HG02759 (cell line): Measurements from ENCODE around the gene PANK4.

Experiments used
- ATAC-seq: cut with Tn5 transposase; IDR thresholded peaks from one replicate; pipeline ENCODE4 v1.9.1; 2021; ENCODE audit warnings: mild to moderate bottlenecking, moderate library complexity; ENCODE audit not compliant: unreplicated experiment

PANK4 gene

GRCh38 chr1:2515763-2516080 is 10.7 kb downstream of the PANK4 start:
- ATAC-seq, result no peak

- no peak for ATAC-seq
Measured at GRCh38 chr1:2514863-2515762, 11.3 kb downstream of the PANK4 start.

DNA sequence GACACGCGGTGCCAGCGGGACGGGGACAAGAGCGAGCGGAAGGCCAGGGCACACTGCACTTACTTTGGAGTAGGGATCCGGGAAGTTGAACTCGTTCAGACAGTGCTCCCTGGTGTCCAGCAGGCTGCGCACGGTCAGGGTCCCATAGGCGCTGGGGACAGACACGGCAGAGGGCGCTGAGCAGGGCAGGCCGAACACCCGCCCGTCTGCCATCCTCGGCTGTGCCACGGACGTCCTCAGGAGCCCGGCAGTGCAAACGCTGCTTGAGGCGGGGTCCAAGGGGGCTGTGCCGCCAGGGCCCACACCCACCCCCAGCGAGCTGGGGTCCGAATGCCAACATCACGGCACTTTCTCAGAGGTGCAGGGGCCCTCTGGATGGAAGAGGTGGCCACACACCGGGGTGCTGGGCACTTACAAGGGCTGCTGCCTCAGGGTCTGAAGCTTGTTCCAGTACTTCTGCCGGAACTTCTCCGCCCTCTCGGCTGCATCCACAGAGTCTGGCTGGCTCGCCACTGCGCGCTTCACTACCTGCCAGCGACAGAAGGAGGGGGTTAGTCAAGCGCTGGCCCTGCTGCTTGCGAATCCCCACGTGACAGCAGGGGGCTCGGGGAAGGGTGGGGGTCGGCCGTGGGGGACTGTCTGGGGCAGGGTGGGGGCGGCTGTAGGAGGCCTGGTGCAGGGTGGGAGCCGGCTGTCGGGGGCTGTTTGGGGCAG is 12.3 kb downstream of the PANK4 start:
- ATAC-seq, result no peak

DNA sequence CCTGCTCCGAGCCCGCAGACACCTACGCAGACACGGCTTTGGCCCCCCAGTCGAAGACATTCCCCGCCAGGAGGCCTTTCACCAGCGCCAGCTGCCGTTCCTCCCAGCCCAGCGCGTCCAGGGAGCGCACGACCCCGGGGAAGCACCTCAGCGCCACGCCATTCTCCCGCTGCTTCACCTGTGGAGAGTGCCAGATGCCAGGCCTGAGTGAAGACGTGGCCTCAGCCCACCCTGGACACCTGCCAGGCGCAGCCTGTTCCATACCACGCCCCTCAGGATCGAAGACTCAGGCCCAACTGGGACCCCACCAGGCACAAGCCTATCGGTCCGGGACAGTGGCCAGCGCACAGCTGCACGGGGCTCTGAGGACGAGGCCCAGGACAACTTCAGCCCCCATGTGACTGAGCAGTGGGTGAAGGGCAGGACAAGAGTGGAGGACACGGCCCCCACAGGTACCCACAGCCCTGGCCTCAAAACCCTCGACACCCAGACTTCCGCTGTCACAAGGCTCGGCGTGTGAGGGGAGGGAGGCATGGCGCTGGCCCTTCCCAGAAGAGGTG is 13.5 kb downstream of the PANK4 start:
- ATAC-seq, result no peak

- no peak for ATAC-seq
Measured at GRCh38 chr1:2510366-2511155, 15.8 kb downstream of the PANK4 start.

DNA sequence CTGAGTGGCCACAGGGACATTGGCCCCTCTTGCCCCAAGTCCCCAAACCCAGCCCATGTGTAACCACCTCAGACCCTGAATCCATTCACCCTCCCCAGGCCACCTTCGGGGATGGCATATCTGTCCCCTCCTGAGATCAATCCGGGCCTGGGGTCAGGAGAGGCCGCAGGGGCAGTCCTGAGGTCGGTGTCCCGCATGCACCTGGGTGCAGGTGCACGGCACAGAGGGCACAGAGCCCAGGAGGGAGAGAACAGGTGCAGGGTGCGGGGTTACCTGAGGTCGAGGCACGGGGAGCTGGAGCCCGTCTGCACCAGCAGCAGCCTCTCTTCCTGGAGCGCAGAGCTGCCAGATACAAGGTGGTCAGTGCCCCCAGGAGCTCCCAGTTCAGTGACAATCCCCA is 16.8 kb downstream of the PANK4 start:
- ATAC-seq, result no peak

DNA sequence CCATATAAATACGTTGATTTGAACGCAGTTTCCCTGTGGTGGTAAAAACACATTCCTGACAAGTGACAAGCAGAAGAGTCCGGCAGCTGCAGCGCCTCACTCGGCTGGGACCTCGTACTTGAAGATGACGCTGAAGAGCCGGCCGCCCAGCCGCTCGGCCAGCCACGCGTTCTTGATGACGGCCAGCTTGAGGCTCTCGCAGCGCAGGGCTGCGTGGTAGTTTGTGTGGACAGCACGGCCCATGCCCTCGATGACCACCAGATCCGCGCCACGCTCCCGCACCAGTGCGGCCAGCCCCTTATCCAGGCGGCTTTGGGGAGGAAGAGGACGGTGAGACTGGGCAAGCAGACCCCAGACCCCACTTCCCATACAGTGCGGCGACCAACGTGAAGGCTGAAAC is 17.6 kb downstream of the PANK4 start:
- ATAC-seq, result no peak

DNA sequence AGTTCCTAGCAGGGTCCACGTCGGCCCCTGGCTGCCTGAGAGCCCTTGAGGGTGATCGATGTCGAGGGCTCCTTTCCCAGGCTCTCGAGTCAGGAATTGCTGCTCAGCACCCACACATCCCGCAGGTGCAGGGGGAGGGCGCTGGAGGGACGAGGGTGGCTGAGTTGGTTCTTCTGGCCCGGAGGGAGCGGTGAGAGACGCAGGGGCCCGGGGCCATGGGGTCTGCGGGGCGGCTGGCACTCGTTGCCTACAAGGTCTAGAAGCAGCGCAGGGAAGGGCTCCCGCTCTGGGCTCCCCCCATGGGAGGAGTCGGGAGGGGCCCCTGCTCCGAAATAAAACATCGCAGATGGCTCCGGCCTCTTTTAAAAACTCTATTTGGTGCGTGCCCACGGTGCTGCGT is 18.2 kb downstream of the PANK4 start:
- no peak for ATAC-seq

GRCh38 chr1:2507744-2508155 is 18.6 kb downstream of the PANK4 start:
- ATAC-seq, result no peak

GRCh38 chr1:2506901-2507565 is 19.4 kb downstream of the PANK4 start:
- no peak for ATAC-seq

DNA sequence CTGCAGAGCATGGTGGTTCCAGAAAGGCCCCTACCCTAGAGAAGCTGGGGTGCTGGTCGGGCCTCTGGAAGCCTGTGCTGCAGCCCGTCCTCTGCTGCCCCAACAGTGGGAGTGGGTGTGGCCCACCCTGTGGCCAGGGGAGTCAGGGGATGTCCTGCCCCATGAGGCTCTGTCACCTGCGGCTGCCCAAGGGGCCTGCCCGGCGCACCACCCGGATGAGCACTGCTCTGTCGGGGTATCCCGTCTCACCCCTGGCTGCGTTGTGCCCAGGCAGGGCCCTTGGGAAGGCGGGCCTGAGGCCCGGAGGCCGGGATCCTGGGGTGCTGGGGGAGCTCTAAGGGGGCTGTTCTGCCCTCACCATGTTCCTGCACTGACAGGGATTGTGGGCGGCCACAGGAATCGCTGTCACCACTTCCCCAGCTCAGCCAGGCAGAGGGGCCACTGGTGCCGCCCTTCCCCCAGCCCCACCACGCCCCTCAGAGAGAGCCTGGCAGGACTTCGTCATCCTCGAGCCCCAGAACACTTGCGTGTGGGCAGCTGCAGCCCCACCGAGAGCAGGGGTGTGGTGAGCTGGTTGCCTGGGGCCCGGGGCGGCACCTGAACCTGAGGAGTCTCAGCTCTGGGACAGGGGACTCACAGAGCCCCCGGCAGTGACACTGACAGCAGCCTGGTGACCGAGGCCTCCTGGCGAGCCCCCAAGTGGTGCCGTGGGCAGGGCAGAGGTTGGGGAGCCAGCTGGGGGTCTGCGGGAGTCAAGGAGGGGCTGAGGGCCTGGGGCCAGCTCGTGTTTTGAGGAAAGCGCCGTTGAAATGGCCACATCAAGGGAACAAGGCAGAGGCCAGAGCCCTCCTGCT is 20.2 kb downstream of the PANK4 start:
- no peak for ATAC-seq

GRCh38 chr1:2505461-2505994 is 20.9 kb downstream of the PANK4 start:
- ATAC-seq, result no peak

GRCh38 chr1:2504949-2505272 is 21.5 kb downstream of the PANK4 start:
- ATAC-seq, result no peak

GRCh38 chr1:2504225-2504948 is 22.0 kb downstream of the PANK4 start:
- ATAC-seq, result no peak

GRCh38 chr1:2503554-2504224 is 22.7 kb downstream of the PANK4 start:
- ATAC-seq, result no peak

GRCh38 chr1:2502661-2503553 is 23.5 kb downstream of the PANK4 start:
- no peak for ATAC-seq

GRCh38 chr1:2502210-2502609 is 24.2 kb downstream of the PANK4 start:
- ATAC-seq, result no peak

- ATAC-seq, result no peak
Measured at GRCh38 chr1:2501820-2502119, 24.6 kb downstream of the PANK4 start.
